ENCODE results near the gene IL36RN. TPM values are rescaled to one million over a fixed set of nuclear protein-coding genes. Genes with fewer than 3 reads are reported as not detected.

Gene IL36RN
- polyA plus RNA-seq, 3 donors from 2014 or later: not detected

GRCh38 chr2:113072584-113072983, 13.6 kb downstream of the IL36RN start:
- Mint-ChIP-seq H3K27ac (no peak overlapping the region), H3K27me3 (ENCODE audit: low read depth in 3 of 3) (peaks cover 0 to 7% (median 3%) of the 10 kb centered on the region in 3 donors), H3K9me3 (no peaks in the 10 kb centered on the region), H3K4me1 (peaks cover 5 to 6% of the 10 kb centered on the region in 2 donors), H3K36me3 (no peaks in the 10 kb centered on the region), H3K4me3 (no peak overlapping the region)
- no peak for DNase-seq

GRCh38 chr2:113073325-113073834, 14.4 kb downstream of the IL36RN start:
- no peaks in the 10 kb centered on the region for H3K36me3 Mint-ChIP-seq
- H3K27ac Mint-ChIP-seq: no peak overlapping the region
- H3K9me3 Mint-ChIP-seq: no peaks in the 10 kb centered on the region
- DNase-seq: no peak
- no peak overlapping the region for H3K4me3 Mint-ChIP-seq
- H3K27me3 Mint-ChIP-seq (ENCODE audit: low read depth in 3 of 3): peaks cover 0 to 7% (median 3%) of the 10 kb centered on the region in 3 donors
- H3K4me1 Mint-ChIP-seq: peaks cover 5 to 6% of the 10 kb centered on the region in 2 donors

DNA sequence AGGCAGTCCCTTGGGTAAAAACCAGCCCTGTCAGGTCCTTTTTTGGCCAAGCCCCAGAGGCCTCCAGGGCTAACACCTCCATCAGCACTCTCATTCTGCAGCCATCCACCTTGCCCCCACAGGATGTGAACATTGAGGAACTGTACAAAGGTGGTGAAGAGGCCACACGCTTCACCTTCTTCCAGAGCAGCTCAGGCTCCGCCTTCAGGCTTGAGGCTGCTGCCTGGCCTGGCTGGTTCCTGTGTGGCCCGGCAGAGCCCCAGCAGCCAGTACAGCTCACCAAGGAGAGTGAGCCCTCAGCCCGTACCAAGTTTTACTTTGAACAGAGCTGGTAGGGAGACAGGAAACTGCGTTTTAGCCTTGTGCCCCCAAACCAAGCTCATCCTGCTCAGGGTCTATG, 16.0 kb downstream of the IL36RN start:
- Mint-ChIP-seq H3K27me3 (ENCODE audit: low read depth in 3 of 3) (peaks cover 0 to 7% (median 5%) of the 10 kb centered on the region in 3 donors), H3K36me3 (no peaks in the 10 kb centered on the region), H3K4me1 (peaks cover 5 to 6% of the 10 kb centered on the region in 2 donors), H3K4me3 (no peak overlapping the region), H3K9me3 (no peaks in the 10 kb centered on the region), H3K27ac (no peak overlapping the region)
- DNase-seq: no peak

- Mint-ChIP-seq H3K27ac (no peak overlapping the region), H3K9me3 (no peaks in the 10 kb centered on the region), H3K4me3 (no peak overlapping the region), H3K27me3 (ENCODE audit: low read depth in 3 of 3) (peaks cover 0 to 7% (median 5%) of the 10 kb centered on the region in 3 donors), H3K36me3 (no peaks in the 10 kb centered on the region), H3K4me1 (peaks cover 5 to 6% of the 10 kb centered on the region in 2 donors)
- no peak for DNase-seq
Measured at GRCh38 chr2:113075600-113075999, 16.6 kb downstream of the IL36RN start.

- no peak overlapping the region for H3K4me3 Mint-ChIP-seq
- H3K36me3 Mint-ChIP-seq: no peaks in the 10 kb centered on the region
- peaks cover 5 to 6% of the 10 kb centered on the region in 2 donors for H3K4me1 Mint-ChIP-seq
- DNase-seq: no peak
- no peaks in the 10 kb centered on the region for H3K9me3 Mint-ChIP-seq
- no peak overlapping the region for H3K27ac Mint-ChIP-seq
- H3K27me3 Mint-ChIP-seq (ENCODE audit: low read depth in 3 of 3): peaks cover 0 to 10% (median 7%) of the 10 kb centered on the region in 3 donors
Measured at GRCh38 chr2:113076954-113077669, 18.1 kb downstream of the IL36RN start.

- H3K27ac Mint-ChIP-seq: no peak overlapping the region
- no peak for DNase-seq
- no peak overlapping the region for H3K4me3 Mint-ChIP-seq
- H3K4me1 Mint-ChIP-seq: peaks cover 5 to 6% of the 10 kb centered on the region in 2 donors
- peaks cover 0 to 7% (median 7%) of the 10 kb centered on the region in 3 donors for H3K27me3 Mint-ChIP-seq (ENCODE audit: low read depth in 3 of 3)
- no peaks in the 10 kb centered on the region for H3K36me3 Mint-ChIP-seq
- H3K9me3 Mint-ChIP-seq: no peaks in the 10 kb centered on the region
Measured at GRCh38 chr2:113077921-113078320, 18.9 kb downstream of the IL36RN start.

DNA sequence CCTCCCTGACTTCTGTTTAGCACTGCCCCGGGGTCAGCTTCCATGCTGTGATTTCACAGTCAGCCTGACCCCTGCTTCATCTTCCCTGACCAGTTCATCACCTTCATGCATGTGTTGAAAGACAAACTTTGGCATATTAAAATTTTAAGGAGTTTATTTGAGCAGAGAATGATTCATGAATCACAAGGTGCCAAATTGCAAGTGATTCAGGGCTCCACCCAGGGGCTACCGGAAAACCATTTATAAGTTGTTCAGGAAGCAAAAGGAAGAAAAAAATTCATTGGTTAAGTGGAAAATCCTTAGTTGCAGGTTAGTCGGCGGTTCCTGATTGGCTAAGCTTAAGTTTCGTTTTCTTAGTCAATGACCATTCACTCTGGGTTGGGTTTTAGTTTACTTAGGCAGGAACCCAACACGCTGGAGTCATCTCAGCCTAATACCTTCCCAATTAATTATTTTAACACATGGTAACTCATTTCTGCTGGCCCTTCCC, 19.4 kb downstream of the IL36RN start:
- H3K9me3 Mint-ChIP-seq: no peaks in the 10 kb centered on the region
- peaks cover 0 to 6% (median 4%) of the 10 kb centered on the region in 3 donors for H3K27me3 Mint-ChIP-seq (ENCODE audit: low read depth in 3 of 3)
- no peak overlapping the region for H3K4me3 Mint-ChIP-seq
- no peak for DNase-seq
- H3K4me1 Mint-ChIP-seq: peaks cover 5 to 6% of the 10 kb centered on the region in 2 donors
- H3K36me3 Mint-ChIP-seq: no peaks in the 10 kb centered on the region
- H3K27ac Mint-ChIP-seq: no peak overlapping the region

DNA sequence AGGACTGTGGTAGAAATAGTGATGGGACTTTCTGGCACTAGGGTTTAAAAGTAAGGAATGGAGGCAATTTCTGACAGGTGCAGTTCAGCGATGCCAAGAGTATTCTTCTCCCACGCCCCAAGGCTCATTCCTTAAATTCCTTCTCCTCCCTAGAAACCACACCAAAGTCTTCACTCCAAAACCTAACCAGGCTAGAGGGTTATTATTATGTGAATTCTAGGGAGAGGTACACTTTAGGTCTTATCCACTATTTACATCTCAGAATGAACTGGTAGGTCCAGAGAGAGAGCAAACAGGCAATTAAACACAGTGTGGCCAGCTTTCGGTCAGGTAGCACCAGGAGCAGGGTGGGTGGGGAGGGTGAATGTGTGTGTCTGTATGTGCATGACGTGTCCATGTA, 20.1 kb downstream of the IL36RN start:
- no peak overlapping the region for H3K27ac Mint-ChIP-seq
- no peaks in the 10 kb centered on the region for H3K9me3 Mint-ChIP-seq
- peaks cover 1 to 6% (median 4%) of the 10 kb centered on the region in 3 donors for H3K27me3 Mint-ChIP-seq (ENCODE audit: low read depth in 3 of 3)
- H3K36me3 Mint-ChIP-seq: no peaks in the 10 kb centered on the region
- H3K4me3 Mint-ChIP-seq: no peak overlapping the region
- H3K4me1 Mint-ChIP-seq: peaks cover 5 to 6% of the 10 kb centered on the region in 2 donors
- no peak for DNase-seq

- no peaks in the 10 kb centered on the region for H3K36me3 Mint-ChIP-seq
- no peaks in the 10 kb centered on the region for H3K9me3 Mint-ChIP-seq
- peak in 2 of 3 donors; percentile 12 to 18 for DNase-seq
- H3K27ac Mint-ChIP-seq: no peak overlapping the region
- H3K4me1 Mint-ChIP-seq: peaks cover 1 to 2% of the 10 kb centered on the region in 2 donors
- peaks cover 1 to 6% (median 4%) of the 10 kb centered on the region in 3 donors for H3K27me3 Mint-ChIP-seq (ENCODE audit: low read depth in 3 of 3)
- H3K4me3 Mint-ChIP-seq: no peak overlapping the region
Measured at GRCh38 chr2:113080134-113080533, 21.1 kb downstream of the IL36RN start.

GRCh38 chr2:113081488-113082210, 22.7 kb downstream of the IL36RN start:
- Mint-ChIP-seq H3K4me3 (no peak overlapping the region), H3K36me3 (no peaks in the 10 kb centered on the region), H3K27me3 (ENCODE audit: low read depth in 3 of 3) (peaks cover 1 to 9% (median 4%) of the 10 kb centered on the region in 3 donors), H3K27ac (no peak overlapping the region), H3K4me1 (no peaks in the 10 kb centered on the region), H3K9me3 (no peaks in the 10 kb centered on the region)
- DNase-seq: no peak

- peak overlapping the region in 1 of 6 donors; percentile 5 for H3K27ac Mint-ChIP-seq
- H3K36me3 Mint-ChIP-seq: no peaks in the 10 kb centered on the region
- DNase-seq: no peak
- H3K27me3 Mint-ChIP-seq (ENCODE audit: low read depth in 3 of 3): peaks cover 1 to 6% (median 4%) of the 10 kb centered on the region in 3 donors
- no peak overlapping the region for H3K4me3 Mint-ChIP-seq
- H3K9me3 Mint-ChIP-seq: no peaks in the 10 kb centered on the region
- no peaks in the 10 kb centered on the region for H3K4me1 Mint-ChIP-seq
Measured at GRCh38 chr2:113083296-113083695, 24.3 kb downstream of the IL36RN start.

DNA sequence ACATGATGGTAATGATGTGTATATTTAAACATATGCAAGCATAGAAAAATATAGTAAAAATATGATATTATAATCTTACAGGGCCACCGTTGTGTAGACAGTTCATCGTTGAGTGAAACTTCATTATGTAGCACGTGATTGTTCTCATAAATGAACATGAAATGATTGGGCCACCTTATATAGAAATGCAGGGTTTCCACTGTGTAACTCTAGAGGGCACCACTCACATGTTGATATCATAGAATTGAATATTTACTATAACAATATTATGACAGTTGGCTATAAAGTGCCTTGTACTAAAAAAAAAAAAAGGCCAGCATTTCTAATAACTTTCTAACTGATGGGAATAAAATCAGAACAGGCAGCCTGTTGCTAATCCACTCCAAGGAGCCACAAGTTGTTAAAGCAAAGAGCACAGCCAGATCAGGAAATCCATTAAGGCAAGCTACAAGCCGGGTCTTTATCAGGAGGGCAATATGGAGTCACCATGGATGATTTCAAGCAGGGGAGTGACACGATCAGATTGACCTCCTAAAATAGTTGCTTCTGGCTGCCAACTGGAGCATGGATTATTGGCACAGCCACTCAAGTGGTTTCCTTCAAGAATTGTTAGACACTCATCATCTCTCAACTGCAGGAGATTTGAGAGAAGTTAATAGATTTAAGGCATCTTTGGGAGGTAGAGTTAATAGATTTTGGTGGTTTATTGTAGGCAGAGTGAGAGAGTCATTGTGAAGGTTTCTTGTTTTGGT, 25.4 kb downstream of the IL36RN start:
- DNase-seq: no peak
- no peak overlapping the region for H3K4me3 Mint-ChIP-seq
- no peaks in the 10 kb centered on the region for H3K9me3 Mint-ChIP-seq
- no peak overlapping the region for H3K27ac Mint-ChIP-seq
- no peaks in the 10 kb centered on the region for H3K4me1 Mint-ChIP-seq
- H3K36me3 Mint-ChIP-seq: no peaks in the 10 kb centered on the region
- H3K27me3 Mint-ChIP-seq (ENCODE audit: low read depth in 3 of 3): peaks cover 1 to 6% (median 2%) of the 10 kb centered on the region in 3 donors

- H3K9me3 Mint-ChIP-seq: no peaks in the 10 kb centered on the region
- DNase-seq: no peak
- no peaks in the 10 kb centered on the region for H3K36me3 Mint-ChIP-seq
- no peak overlapping the region for H3K4me3 Mint-ChIP-seq
- peaks cover 1 to 6% (median 2%) of the 10 kb centered on the region in 3 donors for H3K27me3 Mint-ChIP-seq (ENCODE audit: low read depth in 3 of 3)
- no peak overlapping the region for H3K27ac Mint-ChIP-seq
- H3K4me1 Mint-ChIP-seq: no peaks in the 10 kb centered on the region
Measured at GRCh38 chr2:113085542-113085941, 26.5 kb downstream of the IL36RN start.
